ENCODE results near the gene DND1. TPM values are rescaled to one million over a fixed set of nuclear protein-coding genes. Genes with fewer than 3 reads are reported as not detected.
A peak's percentile ranks its signal among the peaks of the same experiment; 100 is the strongest.
"Not testable (repeated sequence)": the region's sequence is repeated elsewhere in the genome, so short reads cannot be mapped to it uniquely, and the experiment has no call there.

The DND1 gene
- total RNA-seq, 1 donor from 2014 or later: not detected

DNA sequence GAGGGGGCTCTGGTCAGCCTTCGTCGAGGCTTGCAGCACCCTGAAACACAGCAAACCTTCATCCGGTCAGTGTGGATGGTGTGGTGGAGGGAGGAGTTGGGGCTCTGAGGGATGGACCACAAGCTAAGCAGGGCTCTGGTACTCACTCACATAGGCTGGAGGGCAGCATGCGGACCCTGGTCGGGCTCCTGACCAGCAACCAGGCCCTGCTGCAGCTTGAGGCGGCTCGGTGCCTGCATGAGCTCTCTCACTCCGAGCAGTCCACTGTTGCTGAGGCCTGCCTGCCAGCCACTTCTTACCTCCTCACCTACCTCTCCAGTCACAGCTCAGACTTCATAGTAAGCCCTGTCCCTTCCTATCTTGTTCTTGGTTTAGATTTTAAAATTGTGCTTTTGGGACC is 31.7 kb downstream of the DND1 start:
- H3K36me3 ChIP-seq (ENCODE audit: control insufficient read depth in 3 of 3, insufficient read depth in 3 of 3, low read length in 3 of 3): peaks cover 30 to 42% (median 32%) of the 10 kb centered on the region in 3 donors
- no peak overlapping the region for H3K27ac ChIP-seq (ENCODE audit: low read depth, low read length)
- no peak overlapping the region for H3K9ac ChIP-seq (ENCODE audit: low read depth in 1 of 3, low read length in 3 of 3)
- no peaks in the 10 kb centered on the region for H3K9me3 ChIP-seq (ENCODE audit: control insufficient read depth in 3 of 3, low read length in 3 of 3)
- H3K4me3 ChIP-seq (ENCODE audit: low read length in 3 of 3): no peak overlapping the region
- H3K4me1 ChIP-seq (ENCODE audit: control insufficient read depth in 3 of 3, insufficient read depth in 3 of 3, low read length in 3 of 3): peaks cover 17 to 33% (median 17%) of the 10 kb centered on the region in 3 donors
- no peaks in the 10 kb centered on the region for H3K27me3 ChIP-seq (ENCODE audit: control insufficient read depth in 3 of 3, insufficient read depth in 3 of 3, low read length in 3 of 3)

DNA sequence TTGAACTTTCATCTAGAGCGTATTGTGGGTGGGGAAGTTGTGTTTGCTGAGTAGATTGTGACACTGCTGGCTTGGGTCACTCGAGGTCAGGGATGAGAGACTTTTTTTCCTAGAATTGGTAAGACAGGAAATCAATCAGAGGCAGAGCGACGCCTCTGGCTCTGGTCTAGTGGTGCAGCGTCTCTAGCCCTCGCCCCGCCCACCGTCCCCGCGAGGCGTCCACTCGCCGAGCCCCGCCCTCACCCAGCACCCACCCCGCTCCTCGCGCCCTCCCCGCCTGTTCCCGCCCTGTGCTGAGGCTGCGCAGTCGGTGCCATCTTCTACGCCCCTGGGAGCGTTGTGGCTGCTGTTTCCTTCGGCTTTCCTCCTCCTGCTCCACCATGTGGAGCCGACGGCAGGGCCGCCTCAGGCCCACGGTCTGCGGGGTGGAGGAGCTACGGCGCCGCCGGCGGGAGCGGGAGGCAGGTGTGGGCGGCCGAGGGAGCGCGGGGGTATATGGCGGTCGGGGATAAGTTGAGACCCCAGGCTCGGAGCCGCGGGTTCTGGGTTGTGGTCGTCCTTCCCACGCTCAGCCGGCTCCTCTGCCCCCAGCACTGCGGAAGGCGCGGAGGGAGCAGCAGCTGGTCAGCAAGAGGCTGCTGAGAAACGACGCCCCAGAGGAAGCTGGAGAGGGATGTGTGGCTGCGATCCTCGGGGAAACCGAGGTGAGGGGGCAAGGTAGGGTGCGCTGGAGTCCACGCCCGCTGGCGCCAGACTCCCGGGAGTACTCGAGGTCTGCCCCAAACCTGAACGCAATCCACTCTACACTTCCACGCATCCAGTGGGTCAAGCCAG is 34.0 kb downstream of the DND1 start, which contains the start of gene TMCO6:
TSS of gene TMCO6 (plus strand) at position 304 of the 834 bp plus-strand sequence. CDS start at position 381, 77 bp downstream.
- H3K4me1 ChIP-seq (ENCODE audit: control insufficient read depth in 3 of 3, insufficient read depth in 3 of 3, low read length in 3 of 3): peaks cover 10 to 26% (median 10%) of the 10 kb centered on the region in 3 donors
- H3K36me3 ChIP-seq (ENCODE audit: control insufficient read depth in 3 of 3, insufficient read depth in 3 of 3, low read length in 3 of 3): peaks cover 18 to 30% (median 24%) of the 10 kb centered on the region in 3 donors
- H3K9ac ChIP-seq (ENCODE audit: low read depth in 1 of 3, low read length in 3 of 3): peak within 1 kb of the TSS; percentile 83 to 94 (median 87)
- H3K27me3 ChIP-seq (ENCODE audit: control insufficient read depth in 3 of 3, insufficient read depth in 3 of 3, low read length in 3 of 3): no peaks in the 10 kb centered on the region
- H3K4me3 ChIP-seq (ENCODE audit: low read length in 3 of 3): peak within 1 kb of the TSS; percentile 75 to 88 (median 79)
- peak within 1 kb of the TSS; percentile 92 for H3K27ac ChIP-seq (ENCODE audit: low read depth, low read length)
- H3K9me3 ChIP-seq (ENCODE audit: control insufficient read depth in 3 of 3, low read length in 3 of 3): no peaks in the 10 kb centered on the region

DNA sequence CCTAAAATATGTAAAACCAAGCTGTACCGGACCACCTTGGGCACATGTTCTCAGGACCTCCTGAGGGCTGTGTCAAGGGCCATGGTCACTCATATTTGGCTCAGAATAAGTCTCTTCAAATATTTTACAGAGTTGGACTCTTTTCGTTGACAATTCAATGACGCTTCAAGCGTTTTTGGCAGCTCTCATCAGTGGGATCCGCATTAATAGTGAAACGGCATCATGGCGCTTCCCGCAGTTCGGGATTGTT is 34.6 kb downstream of the DND1 start:
- H3K4me3 ChIP-seq (ENCODE audit: low read length in 3 of 3): peak overlapping the region; percentile 75 to 88 (median 79)
- peak overlapping the region; percentile 67 to 94 (median 84) for H3K9ac ChIP-seq (ENCODE audit: low read depth in 1 of 3, low read length in 3 of 3)
- H3K4me1 ChIP-seq (ENCODE audit: control insufficient read depth in 3 of 3, insufficient read depth in 3 of 3, low read length in 3 of 3): peaks cover 10 to 26% (median 10%) of the 10 kb centered on the region in 3 donors

DNA sequence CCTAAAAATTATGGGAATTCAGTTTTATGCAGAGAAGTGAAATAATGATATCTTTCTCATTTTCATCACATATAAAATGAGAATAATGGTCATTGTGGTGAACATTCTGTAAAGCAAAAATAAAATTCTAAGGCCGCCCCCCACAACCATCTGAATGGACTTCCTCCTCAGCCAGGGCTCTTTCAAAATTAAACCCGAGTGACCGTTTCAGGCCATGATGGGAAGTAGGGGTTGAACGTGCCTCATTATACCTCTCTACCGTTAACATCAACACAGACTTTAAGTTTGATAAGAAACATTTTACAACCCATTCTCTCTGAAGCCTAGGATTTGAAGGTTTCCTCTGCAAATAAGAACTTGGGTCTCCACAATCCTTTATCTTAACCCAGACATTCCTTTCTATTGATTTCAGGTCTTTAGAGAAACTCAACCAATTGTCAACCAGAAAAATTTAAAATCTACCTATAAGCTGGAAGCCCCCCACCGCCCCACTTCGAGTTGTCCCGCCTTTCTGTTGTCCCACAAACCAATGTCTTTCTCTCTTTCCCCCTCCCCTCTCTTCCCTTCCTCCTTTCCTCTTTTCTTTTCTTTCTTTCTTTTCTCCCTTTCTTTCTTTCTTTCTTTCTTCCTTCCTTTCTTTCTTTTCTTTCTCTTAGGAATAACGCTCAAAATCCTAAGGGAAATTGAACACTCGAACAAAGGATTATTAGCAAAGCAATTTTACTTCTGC is 35.8 kb downstream of the DND1 start:
- no peaks in the 10 kb centered on the region for H3K27me3 ChIP-seq (ENCODE audit: control insufficient read depth in 3 of 3, insufficient read depth in 3 of 3, low read length in 3 of 3)
- H3K9me3 ChIP-seq (ENCODE audit: control insufficient read depth in 3 of 3, low read length in 3 of 3): no peaks in the 10 kb centered on the region
- peaks cover 20 to 33% (median 20%) of the 10 kb centered on the region in 3 donors for H3K4me1 ChIP-seq (ENCODE audit: control insufficient read depth in 3 of 3, insufficient read depth in 3 of 3, low read length in 3 of 3)
- H3K27ac ChIP-seq (ENCODE audit: low read depth, low read length): no peak overlapping the region
- no peak overlapping the region for H3K9ac ChIP-seq (ENCODE audit: low read depth in 1 of 3, low read length in 3 of 3)
- H3K36me3 ChIP-seq (ENCODE audit: control insufficient read depth in 3 of 3, insufficient read depth in 3 of 3, low read length in 3 of 3): peaks cover 3 to 13% (median 8%) of the 10 kb centered on the region in 3 donors
- no peak overlapping the region for H3K4me3 ChIP-seq (ENCODE audit: low read length in 3 of 3)

More for the DNA sequence above, 34.6 kb downstream of the DND1 start:
- Histone ChIP-seq H3K27ac (ENCODE audit: low read depth, low read length) (peak overlapping the region; percentile 92), H3K36me3 (ENCODE audit: control insufficient read depth in 3 of 3, insufficient read depth in 3 of 3, low read length in 3 of 3) (peaks cover 13 to 24% (median 18%) of the 10 kb centered on the region in 3 donors)
- H3K9me3 ChIP-seq (ENCODE audit: control insufficient read depth in 3 of 3, low read length in 3 of 3); H3K27me3 ChIP-seq (ENCODE audit: control insufficient read depth in 3 of 3, insufficient read depth in 3 of 3, low read length in 3 of 3): not testable (repeated sequence)

DNA sequence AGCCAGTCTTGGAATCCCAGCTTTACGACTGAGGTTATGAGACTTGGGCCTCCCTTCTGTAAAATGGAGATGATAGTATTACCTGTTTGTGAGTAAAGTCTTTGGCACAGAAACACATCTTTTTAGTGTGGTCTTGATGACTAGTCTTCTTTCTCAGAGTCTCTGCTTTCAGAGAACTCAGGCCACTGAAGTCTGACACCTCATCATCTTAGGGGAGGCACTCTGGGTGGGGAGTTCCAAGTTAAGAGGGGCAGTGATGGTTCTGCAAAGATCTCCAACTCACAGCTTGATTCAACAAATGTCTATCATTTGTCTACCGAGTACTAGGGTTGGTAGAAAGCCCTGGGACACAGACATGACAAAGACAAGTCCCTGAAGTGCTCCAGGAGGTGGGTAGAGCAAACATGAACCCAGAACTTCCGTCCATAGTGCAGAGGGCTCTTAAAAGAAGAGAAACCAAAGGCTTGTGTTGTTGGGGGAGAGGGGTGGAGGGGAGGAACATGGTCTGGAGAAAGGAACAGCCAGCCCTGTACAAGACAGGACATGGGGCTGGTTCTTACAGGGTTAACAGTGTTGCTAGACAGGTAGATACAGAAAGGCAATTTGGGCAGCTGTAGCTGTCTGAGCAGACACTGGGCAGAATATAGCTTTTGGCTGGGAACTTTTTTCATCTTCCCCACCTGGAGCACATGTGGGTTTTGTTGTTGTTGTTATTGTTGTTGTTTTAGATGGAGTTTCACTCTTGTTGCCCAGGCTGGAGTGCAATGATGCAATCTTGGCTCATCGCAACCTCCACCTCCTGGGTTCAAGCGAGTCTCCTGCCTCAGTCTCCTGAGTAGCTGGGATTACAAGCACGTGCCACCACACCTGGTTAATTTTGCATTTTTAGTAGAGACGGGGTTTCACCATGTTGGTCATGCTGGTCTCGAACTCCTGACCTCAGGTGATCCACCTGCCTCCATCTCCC is 37.8 kb downstream of the DND1 start:
- no peaks in the 10 kb centered on the region for H3K9me3 ChIP-seq (ENCODE audit: control insufficient read depth in 3 of 3, low read length in 3 of 3)
- peaks cover 23 to 32% (median 30%) of the 10 kb centered on the region in 3 donors for H3K4me1 ChIP-seq (ENCODE audit: control insufficient read depth in 3 of 3, insufficient read depth in 3 of 3, low read length in 3 of 3)
- no peak overlapping the region for H3K4me3 ChIP-seq (ENCODE audit: low read length in 3 of 3)
- H3K27ac ChIP-seq (ENCODE audit: low read depth, low read length): no peak overlapping the region
- no peaks in the 10 kb centered on the region for H3K36me3 ChIP-seq (ENCODE audit: control insufficient read depth in 3 of 3, insufficient read depth in 3 of 3, low read length in 3 of 3)
- H3K27me3 ChIP-seq (ENCODE audit: control insufficient read depth in 3 of 3, insufficient read depth in 3 of 3, low read length in 3 of 3): no peaks in the 10 kb centered on the region
- no peak overlapping the region for H3K9ac ChIP-seq (ENCODE audit: low read depth in 1 of 3, low read length in 3 of 3)

DNA sequence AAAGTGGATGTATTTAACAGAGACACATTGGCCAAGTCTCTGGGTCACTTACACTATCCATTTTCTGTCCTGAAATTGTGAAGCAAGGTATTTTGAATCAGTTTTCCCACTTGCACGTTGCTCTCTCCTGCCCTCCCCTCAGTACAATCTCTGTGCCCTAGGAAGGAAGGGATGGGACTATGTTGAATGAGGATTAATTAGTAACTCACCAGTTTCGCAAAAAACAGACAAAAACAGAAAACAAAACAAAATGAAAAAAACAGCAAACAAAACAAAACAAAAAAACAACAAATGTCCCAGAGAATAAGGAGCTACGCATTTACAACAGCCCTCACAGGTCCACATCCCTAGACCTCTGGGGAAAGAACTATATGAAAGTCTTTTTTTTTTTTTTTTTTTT is 39.3 kb downstream of the DND1 start:
- H3K4me3 ChIP-seq (ENCODE audit: low read length in 3 of 3): no peak overlapping the region
- H3K27me3 ChIP-seq (ENCODE audit: control insufficient read depth in 3 of 3, insufficient read depth in 3 of 3, low read length in 3 of 3): no peaks in the 10 kb centered on the region
- H3K9ac ChIP-seq (ENCODE audit: low read depth in 1 of 3, low read length in 3 of 3): no peak overlapping the region
- no peaks in the 10 kb centered on the region for H3K9me3 ChIP-seq (ENCODE audit: control insufficient read depth in 3 of 3, low read length in 3 of 3)
- no peaks in the 10 kb centered on the region for H3K36me3 ChIP-seq (ENCODE audit: control insufficient read depth in 3 of 3, insufficient read depth in 3 of 3, low read length in 3 of 3)
- no peak overlapping the region for H3K27ac ChIP-seq (ENCODE audit: low read depth, low read length)
- peaks cover 23 to 25% (median 24%) of the 10 kb centered on the region in 3 donors for H3K4me1 ChIP-seq (ENCODE audit: control insufficient read depth in 3 of 3, insufficient read depth in 3 of 3, low read length in 3 of 3)

DNA sequence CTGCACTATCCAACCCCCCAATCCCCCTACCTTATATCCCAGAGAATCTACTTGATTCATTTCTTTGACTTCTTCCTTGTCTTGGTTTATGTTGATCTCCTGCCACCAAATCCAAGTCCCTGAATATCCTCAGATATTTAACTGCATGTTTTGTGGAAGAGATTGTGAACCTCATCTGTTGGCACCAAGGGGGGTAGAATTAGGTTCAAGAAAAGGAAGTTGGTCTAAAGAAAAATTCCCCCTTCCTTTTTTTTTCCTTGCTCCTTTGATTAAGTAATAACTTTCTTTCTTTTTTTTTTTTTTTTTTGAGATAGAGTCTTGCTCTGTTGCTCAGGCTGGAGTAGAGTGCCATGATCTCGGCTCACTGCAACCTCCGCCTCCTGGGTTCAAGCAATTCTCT is 39.9 kb downstream of the DND1 start:
- peaks cover 20% of the 10 kb centered on the region in 3 donors for H3K4me1 ChIP-seq (ENCODE audit: control insufficient read depth in 3 of 3, insufficient read depth in 3 of 3, low read length in 3 of 3)
- peak overlapping the region; percentile 30 to 90 (median 74) for H3K9ac ChIP-seq (ENCODE audit: low read depth in 1 of 3, low read length in 3 of 3)
- H3K4me3 ChIP-seq (ENCODE audit: low read length in 3 of 3): peak overlapping the region; percentile 85 to 97 (median 92)
- H3K27ac ChIP-seq (ENCODE audit: low read depth, low read length): peak overlapping the region; percentile 76
- no peaks in the 10 kb centered on the region for H3K36me3 ChIP-seq (ENCODE audit: control insufficient read depth in 3 of 3, insufficient read depth in 3 of 3, low read length in 3 of 3)
- H3K9me3 ChIP-seq (ENCODE audit: control insufficient read depth in 3 of 3, low read length in 3 of 3): no peaks in the 10 kb centered on the region
- no peaks in the 10 kb centered on the region for H3K27me3 ChIP-seq (ENCODE audit: control insufficient read depth in 3 of 3, insufficient read depth in 3 of 3, low read length in 3 of 3)

DNA sequence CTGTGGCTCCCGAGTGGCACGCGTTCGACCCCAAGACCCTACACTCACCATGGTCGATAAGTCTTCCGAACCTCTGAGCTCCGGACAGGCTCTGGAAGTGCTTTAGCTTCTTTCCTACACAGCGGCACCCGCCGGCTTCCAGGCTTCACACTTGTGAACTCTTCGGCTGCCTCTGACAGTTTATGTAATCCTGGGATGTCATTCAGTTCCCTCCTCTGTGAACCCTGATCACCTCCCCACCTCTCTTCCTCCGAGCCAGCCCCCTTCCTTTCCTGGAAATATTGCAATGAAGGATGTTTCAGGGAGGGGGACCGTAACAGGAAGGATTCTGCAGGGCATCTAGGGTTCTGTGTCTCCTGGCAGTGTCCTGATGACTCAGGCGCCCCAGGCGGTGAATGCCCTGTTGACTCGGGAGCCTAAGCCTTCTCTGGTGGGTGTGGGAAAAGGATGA is 40.3 kb downstream of the DND1 start, which contains the start of gene CD14:
TSS of gene CD14 (minus strand) at position 155 of the 451 bp plus-strand sequence. CDS start at position 51, 104 bp downstream.
- Histone ChIP-seq H3K4me3 (ENCODE audit: low read length in 3 of 3) (peak within 1 kb of the TSS; percentile 85 to 97 (median 92)), H3K9ac (ENCODE audit: low read depth in 1 of 3, low read length in 3 of 3) (peak within 1 kb of the TSS; percentile 74 to 90 (median 86))

DNA sequence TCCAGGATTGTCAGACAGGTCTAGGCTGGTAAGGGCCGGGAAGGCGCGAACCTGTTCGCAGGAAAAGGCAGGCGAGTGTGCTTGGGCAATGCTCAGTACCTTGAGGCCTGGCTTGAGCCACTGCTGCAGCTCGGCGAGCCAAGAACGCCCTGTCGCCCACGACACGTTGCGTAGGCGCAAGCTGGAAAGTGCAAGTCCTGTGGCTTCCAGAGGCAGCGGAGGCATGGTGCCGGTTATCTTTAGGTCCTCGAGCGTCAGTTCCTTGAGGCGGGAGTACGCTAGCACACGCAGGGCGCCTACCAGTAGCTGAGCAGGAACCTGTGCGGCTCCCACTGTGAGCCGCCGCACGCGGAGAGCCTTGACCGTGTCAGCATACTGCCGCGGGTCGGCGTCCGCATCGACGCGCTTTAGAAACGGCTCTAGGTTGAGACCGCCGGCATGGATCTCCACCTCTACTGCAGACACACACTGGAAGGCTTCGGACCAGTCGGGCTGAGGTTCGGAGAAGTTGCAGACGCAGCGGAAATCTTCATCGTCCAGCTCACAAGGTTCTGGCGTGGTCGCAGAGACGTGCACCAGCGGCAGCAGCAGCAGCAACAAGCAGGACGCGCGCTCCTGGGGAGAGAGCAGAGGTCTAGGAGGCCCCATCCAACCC is 40.9 kb downstream of the DND1 start:
- Histone ChIP-seq H3K4me1 (ENCODE audit: control insufficient read depth in 3 of 3, insufficient read depth in 3 of 3, low read length in 3 of 3) (peaks cover 19 to 20% (median 20%) of the 10 kb centered on the region in 3 donors), H3K9ac (ENCODE audit: low read depth in 1 of 3, low read length in 3 of 3) (peak overlapping the region; percentile 74 to 90 (median 86)), H3K27me3 (ENCODE audit: control insufficient read depth in 3 of 3, insufficient read depth in 3 of 3, low read length in 3 of 3) (no peaks in the 10 kb centered on the region), H3K9me3 (ENCODE audit: control insufficient read depth in 3 of 3, low read length in 3 of 3) (no peaks in the 10 kb centered on the region), H3K4me3 (ENCODE audit: low read length in 3 of 3) (peak overlapping the region; percentile 85 to 97 (median 92)), H3K27ac (ENCODE audit: low read depth, low read length) (peak overlapping the region; percentile 76), H3K36me3 (ENCODE audit: control insufficient read depth in 3 of 3, insufficient read depth in 3 of 3, low read length in 3 of 3) (no peaks in the 10 kb centered on the region)

More for the DNA sequence above, 40.3 kb downstream of the DND1 start, which contains the start of gene CD14:
- Histone ChIP-seq H3K27me3 (ENCODE audit: control insufficient read depth in 3 of 3, insufficient read depth in 3 of 3, low read length in 3 of 3) (no peaks in the 10 kb centered on the region), H3K4me1 (ENCODE audit: control insufficient read depth in 3 of 3, insufficient read depth in 3 of 3, low read length in 3 of 3) (peaks cover 19 to 20% (median 20%) of the 10 kb centered on the region in 3 donors), H3K36me3 (ENCODE audit: control insufficient read depth in 3 of 3, insufficient read depth in 3 of 3, low read length in 3 of 3) (no peaks in the 10 kb centered on the region), H3K9me3 (ENCODE audit: control insufficient read depth in 3 of 3, low read length in 3 of 3) (no peaks in the 10 kb centered on the region), H3K27ac (ENCODE audit: low read depth, low read length) (peak within 1 kb of the TSS; percentile 76)
